Measurements from ENCODE around the gene POLR1A. TPM values are rescaled to one million over a fixed set of nuclear protein-coding genes. Genes with fewer than 3 reads are reported as not detected.

The POLR1A gene
- total and polyA plus RNA-seq, 2 of the 13 experiments (the other 11 are each of a cell fraction or from before 2014, with no cell fraction given), result 7.2 to 39.9 TPM

DNA sequence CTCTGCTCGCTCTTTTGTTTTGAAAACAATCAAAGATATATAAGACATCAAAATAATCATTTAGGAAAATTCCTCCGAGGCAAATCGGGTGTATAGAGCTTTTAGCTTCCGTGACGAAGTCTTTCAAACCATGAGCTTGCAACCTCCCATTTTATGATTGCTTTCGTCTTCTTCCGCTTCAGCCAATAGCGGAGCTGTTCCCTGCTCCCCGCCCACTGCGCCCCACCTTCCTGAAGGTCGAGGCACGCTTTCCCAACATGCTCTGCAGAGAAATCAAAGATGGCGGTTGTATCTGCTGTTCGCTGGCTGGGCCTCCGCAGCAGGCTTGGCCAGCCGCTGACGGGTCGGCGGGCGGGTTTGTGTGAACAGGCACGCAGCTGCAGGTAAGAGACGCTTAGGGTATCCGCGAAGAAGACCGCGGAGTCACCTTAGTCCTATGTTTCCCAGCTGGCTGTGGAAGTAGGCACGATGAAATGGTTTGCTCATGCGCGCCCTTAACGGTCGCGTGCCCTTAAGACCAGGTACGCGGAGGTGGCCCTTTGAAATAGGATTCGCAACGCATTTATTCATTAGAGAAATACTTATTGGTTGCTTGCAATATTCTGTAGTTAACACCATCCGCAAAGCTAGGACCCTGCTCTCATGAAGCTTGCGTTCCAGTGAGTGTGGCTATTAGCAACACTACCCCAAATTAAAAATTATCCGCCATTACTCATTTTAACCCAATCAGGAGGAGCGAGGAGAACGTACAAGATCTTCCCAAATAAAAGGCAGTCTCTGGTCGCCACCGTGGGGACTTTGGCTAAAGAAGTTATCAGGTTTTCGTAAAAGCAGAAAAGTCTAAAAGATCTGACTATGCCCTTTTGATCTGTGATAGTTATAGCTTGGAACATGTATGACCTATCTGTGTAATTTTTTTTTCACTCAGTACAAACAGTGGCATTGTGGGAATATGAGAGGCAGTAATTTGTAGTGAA, 571 bp upstream of the POLR1A start, which contains the start of gene PTCD3 (continued):
- TF ChIP-seq, protein P1, sequence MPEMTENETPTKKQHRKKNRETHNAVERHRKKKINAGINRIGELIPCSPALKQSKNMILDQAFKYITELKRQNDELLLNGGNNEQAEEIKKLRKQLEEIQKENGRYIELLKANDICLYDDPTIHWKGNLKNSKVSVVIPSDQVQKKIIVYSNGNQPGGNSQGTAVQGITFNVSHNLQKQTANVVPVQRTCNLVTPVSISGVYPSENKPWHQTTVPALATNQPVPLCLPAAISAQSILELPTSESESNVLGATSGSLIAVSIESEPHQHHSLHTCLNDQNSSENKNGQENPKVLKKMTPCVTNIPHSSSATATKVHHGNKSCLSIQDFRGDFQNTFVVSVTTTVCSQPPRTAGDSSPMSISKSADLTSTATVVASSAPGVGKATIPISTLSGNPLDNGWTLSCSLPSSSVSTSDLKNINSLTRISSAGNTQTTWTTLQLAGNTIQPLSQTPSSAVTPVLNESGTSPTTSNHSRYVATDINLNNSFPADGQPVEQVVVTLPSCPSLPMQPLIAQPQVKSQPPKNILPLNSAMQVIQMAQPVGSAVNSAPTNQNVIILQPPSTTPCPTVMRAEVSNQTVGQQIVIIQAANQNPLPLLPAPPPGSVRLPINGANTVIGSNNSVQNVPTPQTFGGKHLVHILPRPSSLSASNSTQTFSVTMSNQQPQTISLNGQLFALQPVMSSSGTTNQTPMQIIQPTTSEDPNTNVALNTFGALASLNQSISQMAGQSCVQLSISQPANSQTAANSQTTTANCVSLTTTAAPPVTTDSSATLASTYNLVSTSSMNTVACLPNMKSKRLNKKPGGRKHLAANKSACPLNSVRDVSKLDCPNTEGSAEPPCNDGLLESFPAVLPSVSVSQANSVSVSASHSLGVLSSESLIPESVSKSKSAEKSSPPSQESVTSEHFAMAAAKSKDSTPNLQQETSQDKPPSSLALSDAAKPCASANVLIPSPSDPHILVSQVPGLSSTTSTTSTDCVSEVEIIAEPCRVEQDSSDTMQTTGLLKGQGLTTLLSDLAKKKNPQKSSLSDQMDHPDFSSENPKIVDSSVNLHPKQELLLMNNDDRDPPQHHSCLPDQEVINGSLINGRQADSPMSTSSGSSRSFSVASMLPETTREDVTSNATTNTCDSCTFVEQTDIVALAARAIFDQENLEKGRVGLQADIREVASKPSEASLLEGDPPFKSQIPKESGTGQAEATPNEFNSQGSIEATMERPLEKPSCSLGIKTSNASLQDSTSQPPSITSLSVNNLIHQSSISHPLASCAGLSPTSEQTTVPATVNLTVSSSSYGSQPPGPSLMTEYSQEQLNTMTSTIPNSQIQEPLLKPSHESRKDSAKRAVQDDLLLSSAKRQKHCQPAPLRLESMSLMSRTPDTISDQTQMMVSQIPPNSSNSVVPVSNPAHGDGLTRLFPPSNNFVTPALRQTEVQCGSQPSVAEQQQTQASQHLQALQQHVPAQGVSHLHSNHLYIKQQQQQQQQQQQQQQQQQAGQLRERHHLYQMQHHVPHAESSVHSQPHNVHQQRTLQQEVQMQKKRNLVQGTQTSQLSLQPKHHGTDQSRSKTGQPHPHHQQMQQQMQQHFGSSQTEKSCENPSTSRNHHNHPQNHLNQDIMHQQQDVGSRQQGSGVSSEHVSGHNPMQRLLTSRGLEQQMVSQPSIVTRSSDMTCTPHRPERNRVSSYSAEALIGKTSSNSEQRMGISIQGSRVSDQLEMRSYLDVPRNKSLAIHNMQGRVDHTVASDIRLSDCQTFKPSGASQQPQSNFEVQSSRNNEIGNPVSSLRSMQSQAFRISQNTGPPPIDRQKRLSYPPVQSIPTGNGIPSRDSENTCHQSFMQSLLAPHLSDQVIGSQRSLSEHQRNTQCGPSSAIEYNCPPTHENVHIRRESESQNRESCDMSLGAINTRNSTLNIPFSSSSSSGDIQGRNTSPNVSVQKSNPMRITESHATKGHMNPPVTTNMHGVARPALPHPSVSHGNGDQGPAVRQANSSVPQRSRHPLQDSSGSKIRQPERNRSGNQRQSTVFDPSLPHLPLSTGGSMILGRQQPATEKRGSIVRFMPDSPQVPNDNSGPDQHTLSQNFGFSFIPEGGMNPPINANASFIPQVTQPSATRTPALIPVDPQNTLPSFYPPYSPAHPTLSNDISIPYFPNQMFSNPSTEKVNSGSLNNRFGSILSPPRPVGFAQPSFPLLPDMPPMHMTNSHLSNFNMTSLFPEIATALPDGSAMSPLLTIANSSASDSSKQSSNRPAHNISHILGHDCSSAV (CRISPR knock-in tag; IDR thresholded peaks at IDR 0.05; ENCODE audit: borderline replicate concordance), result no peak
- no peak for TF ChIP-seq ZNF282 (IDR thresholded peaks at IDR 0.05; ENCODE audit: partially characterized antibody)
- no peak for TF ChIP-seq HMGA1 (CRISPR knock-in tag; conservative IDR thresholded peaks at IDR 0.05)
- TF ChIP-seq CBFB (CRISPR knock-in tag; IDR thresholded peaks at IDR 0.05), result peak; percentile 41; the same call in 1 of the 2 replicates
- TF ChIP-seq FOXA3 (CRISPR knock-in tag; IDR thresholded peaks at IDR 0.05), result peak; percentile 21; the same call in 1 of the 2 replicates
- peak; percentile 61; the same call in 1 of the 2 replicates for TF ChIP-seq MAZ (IDR thresholded peaks at IDR 0.05; ENCODE audit: borderline replicate concordance, low read depth, low read length)
- TF ChIP-seq MAZ (CRISPR knock-in tag; IDR thresholded peaks at IDR 0.05; ENCODE audit: low read depth), result peak; percentile 88
- peak; percentile 81 for TF ChIP-seq NRL (CRISPR knock-in tag; IDR thresholded peaks at IDR 0.05; ENCODE audit: borderline replicate concordance)
- TF ChIP-seq ZNF652 (CRISPR knock-in tag; IDR thresholded peaks at IDR 0.05; ENCODE audit: borderline replicate concordance, low read depth), result no peak
- TF ChIP-seq MAFK (conservative IDR thresholded peaks at IDR 0.05 in 1 of 2, IDR thresholded peaks at IDR 0.05 in 1 of 2; ENCODE audit: low read length in 2 of 2), result no peak
- TF ChIP-seq, protein P2, sequence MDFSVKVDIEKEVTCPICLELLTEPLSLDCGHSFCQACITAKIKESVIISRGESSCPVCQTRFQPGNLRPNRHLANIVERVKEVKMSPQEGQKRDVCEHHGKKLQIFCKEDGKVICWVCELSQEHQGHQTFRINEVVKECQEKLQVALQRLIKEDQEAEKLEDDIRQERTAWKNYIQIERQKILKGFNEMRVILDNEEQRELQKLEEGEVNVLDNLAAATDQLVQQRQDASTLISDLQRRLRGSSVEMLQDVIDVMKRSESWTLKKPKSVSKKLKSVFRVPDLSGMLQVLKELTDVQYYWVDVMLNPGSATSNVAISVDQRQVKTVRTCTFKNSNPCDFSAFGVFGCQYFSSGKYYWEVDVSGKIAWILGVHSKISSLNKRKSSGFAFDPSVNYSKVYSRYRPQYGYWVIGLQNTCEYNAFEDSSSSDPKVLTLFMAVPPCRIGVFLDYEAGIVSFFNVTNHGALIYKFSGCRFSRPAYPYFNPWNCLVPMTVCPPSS (IDR thresholded peaks at IDR 0.05), result no peak
- TF ChIP-seq, protein P3, sequence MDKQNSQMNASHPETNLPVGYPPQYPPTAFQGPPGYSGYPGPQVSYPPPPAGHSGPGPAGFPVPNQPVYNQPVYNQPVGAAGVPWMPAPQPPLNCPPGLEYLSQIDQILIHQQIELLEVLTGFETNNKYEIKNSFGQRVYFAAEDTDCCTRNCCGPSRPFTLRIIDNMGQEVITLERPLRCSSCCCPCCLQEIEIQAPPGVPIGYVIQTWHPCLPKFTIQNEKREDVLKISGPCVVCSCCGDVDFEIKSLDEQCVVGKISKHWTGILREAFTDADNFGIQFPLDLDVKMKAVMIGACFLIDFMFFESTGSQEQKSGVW (CRISPR knock-in tag; IDR thresholded peaks at IDR 0.05; ENCODE audit: borderline replicate concordance), result no peak
- TF ChIP-seq DNMT3B (CRISPR knock-in tag; conservative IDR thresholded peaks at IDR 0.05), result peak; percentile 85; the same call in 1 of the 2 replicates
